HG03045 (cell line): ENCODE data around the gene KLF4.

Source experiments
- ATAC-seq: cut with Tn5 transposase; IDR thresholded peaks from one replicate; pipeline ENCODE4 v1.9.1; 2021; ENCODE audit warnings: mild to moderate bottlenecking, moderate library complexity; ENCODE audit not compliant: unreplicated experiment

Gene KLF4

DNA sequence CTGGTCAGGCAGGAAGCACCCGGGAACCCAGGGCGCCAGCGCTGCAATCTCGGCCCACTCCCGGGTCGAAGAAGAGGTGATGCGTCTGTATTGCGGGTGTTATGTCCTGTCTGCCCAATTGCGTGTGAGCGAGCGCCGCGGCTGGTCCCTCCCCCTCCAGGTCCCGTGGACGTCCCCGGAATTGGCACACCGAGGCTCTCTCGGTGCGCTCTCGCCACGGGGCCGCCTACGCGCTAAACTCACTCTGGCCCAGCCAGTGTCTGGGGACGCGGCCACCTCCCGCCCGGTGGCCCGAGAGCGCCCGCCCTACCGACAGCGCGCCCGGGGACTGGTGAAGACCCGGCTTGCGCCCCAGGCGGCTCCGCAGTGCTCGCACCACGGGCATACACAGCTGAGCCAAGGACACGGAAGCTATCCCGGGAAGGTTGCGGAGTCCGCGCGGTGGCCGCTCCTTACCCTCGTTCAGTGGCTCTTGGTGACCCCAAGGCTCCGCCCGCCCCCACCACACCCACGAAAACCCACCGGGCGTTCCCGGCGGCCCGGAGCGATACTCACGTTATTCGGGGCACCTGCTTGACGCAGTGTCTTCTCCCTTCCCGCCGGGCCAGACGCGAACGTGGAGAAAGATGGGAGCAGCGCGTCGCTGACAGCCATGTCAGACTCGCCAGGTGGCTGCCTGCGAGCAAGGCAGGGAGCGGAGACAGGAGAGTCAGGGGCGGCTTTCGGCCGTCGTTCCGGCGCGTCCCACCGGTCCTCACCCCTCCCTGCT is 1.0 kb downstream of the KLF4 start:
- no peak for ATAC-seq

DNA sequence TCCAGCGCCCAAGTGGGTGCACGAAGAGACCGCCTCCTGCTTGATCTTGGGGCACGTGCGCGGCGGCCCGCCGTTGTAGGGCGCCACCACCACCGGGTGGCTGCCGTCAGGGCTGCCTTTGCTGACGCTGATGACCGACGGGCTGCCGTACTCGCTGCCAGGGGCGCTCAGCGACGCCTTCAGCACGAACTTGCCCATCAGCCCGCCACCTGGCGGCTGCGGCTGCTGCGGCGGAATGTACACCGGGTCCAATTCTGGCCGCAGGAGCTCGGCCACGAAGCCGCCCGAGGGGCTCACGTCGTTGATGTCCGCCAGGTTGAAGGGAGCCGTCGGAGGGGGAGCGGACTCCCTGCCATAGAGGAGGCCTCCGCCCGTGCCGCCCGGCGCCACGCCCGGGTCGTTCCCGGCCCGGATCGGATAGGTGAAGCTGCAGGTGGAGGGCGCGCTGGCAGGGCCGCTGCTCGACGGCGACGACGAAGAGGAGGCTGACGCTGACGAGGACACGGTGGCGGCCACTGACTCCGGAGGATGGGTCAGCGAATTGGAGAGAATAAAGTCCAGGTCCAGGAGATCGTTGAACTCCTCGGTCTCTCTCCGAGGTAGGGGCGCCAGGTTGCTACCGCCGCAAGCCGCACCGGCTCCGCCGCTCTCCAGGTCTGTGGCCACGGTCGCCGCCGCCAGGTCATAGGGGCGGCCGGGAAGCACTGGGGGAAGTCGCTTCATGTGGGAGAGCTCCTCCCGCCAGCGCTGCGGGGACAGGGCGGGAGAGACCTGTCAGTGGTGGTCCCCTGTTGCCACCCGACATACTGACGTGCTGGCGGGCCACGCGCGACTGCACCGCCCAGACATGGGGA is 1.8 kb downstream of the KLF4 start:
- no peak for ATAC-seq

DNA sequence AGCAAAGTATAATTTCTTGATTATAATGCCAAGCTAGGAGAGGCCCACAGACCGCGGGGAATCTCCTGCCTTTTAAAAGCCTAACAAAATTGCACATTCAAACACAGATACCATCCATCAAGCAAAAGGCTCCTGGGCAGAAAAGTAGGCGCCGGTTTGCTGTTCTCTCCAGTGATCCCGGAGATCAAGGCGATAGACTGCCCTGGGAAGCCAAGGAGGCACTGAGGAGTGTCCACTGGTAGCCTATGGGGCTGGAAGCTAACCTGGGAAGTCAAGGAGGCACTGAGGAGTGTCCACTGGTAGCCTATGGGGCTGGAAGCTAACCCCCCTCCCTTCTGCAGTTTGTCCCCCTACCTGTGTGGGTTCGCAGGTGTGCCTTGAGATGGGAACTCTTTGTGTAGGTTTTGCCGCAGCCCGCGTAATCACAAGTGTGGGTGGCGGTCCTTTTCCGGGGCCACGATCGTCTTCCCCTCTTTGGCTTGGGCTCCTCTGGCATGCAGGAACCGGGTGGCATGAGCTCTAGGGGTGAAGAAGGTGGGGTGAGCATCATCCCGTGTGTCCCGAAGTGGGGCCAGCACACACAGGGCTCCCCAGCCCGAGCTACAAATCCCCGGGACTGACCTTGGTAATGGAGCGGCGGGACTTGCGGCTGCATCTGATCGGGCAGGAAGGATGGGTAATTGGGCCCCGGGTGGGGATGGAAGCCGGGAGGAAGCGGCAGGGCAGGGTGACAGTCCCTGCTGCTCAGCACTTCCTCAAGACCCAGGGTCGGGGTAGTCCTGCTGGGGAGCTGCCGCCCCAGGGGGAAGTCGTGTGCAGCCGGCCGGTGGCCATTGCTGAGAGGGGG is 2.7 kb downstream of the KLF4 start:
- no peak for ATAC-seq

DNA sequence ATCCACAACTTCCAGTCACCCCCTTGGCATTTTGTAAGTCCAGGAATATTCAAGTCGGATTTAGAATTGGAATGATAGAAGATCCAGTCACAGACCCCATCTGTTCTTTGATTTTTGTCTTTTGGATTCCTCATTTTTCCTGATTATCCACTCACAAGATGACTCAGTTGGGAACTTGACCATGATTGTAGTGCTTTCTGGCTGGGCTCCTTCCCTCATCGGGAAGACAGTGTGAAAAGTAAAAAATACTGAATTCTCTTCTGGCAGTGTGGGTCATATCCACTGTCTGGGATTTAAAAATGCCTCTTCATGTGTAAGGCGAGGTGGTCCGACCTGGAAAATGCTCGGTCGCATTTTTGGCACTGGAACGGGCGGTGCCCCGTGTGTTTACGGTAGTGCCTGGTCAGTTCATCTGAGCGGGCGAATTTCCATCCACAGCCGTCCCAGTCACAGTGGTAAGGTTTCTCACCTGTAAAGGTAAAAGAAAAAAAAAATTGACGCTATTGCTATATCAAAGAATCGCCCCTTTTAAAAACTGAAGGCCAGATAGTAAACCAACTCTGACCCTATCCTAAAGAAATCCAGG is 4.0 kb downstream of the KLF4 start:
- ATAC-seq = no peak

DNA sequence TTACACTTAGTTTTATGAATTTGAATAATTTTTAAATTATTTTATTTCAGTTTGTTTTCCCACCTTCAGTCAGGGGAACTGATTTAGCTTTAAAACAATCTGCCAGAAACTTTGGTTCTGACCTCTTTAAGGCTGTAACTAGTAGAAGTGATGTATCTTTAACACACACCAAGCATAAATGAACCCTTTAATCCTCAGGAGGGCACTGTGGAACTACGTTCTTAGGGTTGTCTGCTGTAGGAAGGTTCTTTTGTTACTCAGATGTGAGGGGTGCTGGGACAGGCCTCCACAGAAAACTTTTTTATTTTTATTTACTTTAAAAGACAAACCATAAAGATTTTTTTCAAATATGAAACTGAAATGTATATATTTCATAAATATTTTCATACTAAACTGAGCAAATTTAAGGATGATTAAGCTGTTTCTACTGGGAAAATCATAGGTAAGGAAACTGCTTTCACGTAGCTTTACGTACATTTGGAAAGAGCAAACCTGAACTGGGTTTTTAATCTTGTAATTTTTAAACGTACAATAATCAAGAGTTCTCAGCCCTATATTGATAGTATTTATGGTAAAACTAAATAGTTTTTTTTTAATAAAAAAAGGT is 5.3 kb downstream of the KLF4 start:
- no peak for ATAC-seq

DNA sequence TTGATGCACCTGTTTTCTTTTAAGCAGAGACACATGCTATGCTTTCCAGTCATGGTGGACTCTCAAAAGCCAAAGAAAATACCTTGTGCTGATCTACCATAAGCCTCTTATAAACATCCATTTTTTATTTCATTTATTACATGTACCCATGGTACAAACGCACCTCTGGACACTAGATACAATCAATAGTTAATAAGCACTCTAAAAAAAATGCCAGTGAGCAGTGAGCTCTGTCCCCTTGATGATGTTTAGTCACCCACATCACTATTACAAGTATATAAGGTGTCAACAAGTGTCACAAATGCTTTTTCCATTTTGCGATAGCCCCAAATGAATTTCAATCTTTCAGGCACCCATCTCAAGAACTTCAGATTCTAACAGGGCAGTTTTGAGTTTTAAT is 5.9 kb downstream of the KLF4 start:
- ATAC-seq = no peak

DNA sequence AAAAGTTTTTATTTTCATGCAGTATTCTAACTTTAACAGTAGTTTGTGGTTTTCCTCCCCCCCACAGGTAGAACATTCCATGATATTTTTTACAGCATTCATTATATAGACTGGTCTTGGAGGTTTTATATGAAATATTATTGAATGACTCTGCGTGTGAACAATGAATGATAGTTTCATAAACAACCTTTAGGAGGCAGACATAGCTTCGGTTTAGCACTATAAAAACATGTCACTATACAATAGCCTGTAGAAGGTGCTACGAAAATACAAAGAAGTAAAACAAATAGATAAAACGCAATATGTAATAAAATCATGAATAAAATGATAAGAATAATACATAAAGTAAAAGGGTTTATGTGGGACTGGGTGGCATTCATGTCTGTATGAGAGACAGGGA is 8.5 kb downstream of the KLF4 start:
- no peak for ATAC-seq

DNA sequence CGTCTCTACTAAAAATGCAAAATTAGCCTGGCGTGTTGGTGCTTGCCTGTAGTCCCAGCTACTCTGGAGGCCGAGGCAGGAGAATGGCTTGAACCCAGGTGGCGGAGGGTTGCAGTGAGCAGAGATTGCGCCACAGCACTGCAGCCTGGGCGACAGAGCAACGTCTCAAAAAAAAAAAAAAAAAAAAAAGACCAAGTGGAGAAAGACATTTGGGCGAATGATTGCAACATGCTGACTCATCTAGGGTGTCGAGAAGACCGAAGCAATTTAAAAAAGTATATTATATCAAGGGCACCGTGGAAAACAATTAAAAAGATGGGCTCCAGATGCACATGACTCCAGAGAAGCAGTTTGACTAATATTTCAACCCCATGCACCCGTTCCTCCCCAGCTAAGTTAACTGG is 9.2 kb downstream of the KLF4 start:
- ATAC-seq = no peak

DNA sequence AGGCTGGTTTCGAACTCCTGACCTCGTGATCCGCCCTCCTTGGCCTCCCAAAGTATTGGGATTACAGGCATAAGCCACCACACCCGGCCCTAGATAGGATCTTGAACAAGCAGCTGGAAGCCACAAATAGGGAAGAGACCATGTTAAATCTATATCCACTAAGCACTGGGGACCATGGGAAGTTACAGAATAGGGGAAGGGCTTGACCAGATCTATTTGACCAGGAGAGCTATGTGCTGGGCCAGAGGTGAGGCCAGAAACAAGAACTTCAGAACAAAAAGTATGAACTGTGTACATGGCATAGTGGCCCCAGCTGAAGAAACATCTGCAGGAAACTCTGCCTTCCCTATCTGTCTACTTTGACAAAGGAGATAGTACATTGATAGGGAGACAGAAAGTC is 10.8 kb downstream of the KLF4 start:
- no peak for ATAC-seq

DNA sequence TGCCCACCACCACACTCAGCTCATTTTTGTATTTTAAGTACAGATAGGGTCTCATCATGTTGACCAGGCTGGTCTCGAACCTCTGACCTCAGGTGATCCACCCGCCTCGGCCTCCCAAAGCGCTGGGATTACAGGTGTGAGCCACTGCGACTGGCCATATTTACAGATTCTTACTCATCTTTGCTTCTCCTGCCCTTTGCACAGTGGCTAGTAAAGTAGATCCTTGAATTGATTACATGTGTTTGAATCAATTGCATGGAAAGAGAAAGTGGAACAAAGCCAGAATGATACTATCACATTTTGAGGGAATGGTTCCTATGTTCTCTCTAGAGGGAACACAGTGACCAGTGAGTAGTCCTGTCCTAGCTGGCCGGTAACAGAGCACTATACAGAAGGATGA is 15.4 kb downstream of the KLF4 start:
- no peak for ATAC-seq

DNA sequence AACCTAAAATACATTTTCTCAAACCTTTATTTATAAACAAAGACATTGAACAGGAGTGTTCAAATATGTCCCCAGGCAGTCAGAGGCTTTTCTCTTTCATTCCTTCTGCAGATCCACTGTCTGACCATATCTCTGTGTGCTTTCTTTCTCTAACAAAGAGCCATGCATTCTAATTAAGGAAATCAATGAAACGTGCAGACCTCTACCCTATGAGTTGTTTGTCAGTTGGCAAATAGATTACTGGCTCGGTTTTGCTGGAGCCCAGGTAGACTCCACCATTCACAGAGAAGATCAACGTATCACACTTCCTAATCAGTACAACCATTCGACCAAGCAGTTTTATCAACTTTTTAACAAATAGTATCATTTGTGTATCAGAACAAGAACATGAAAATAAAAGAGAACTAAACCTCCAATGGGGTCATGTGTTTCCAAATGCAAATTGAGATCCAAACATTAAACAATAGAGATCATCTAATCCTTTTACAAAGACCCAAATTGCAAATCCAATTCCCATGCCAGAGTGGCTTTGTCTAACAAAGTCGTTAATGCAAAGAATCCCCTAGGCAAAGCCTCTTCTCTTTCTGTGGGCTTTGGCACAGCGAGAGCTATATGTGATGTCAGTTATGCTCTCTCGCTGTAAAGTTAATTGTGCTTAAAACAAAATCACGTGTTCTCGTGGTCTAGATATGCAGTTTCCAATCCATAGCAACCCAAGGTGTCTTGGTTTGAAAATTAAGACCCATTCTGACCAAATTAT is 16.8 kb downstream of the KLF4 start:
- ATAC-seq = no peak

DNA sequence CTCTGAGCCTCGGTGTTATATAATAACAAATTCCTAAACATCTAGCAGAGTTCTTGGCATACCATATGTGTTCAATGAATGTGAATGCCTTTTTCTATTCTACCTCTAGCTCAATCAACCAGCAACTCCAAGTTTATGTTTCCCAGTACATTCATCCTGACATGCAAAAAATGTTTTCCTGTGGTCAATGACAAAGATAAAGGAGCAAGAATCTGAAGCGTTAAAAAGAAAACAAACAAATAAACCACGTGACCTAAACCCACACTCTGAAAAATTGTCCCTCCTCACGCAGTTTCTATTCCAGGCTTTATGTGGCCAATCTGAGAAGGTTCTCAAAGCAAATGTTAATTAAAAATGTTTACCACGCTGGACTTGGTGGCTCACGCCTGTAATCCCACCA is 18.0 kb downstream of the KLF4 start:
- no peak for ATAC-seq

DNA sequence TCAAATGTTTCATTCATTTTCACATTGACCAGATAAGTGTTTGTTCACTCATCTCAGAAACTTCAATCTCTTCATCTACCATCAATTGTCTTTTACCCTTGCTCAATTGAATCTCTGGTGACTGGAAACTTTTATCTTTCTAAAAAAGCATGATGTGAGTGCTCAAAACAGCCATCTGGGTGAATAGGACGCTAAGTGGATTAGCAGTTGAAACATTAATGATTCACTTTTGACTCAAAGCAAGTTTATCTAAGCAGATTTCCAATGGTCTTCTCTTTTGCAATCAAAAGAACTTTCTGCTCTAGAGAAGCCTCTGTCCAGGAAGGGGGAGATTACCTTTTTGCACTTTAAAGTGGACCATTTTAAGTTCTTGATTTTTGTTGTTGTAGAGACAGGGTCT is 22.2 kb downstream of the KLF4 start:
- ATAC-seq = no peak

DNA sequence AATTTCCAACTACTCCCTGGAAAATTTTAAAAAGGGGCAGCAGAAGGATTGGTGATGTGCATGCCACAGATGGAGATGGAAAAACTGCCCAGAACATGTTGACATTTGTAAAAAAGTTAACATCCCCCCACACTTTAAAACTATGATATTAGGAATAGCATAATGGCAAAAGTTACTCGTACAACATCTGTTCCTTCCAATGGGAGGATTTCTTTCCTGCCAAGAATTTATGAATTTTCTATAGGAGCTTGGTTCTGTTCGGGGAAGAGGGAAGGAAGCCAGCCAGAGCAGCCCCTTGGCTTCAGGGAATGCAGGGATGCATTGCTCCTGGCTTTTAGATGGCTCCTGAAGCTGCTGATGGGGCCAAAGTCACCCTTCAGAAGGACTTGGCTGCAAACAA is 22.7 kb downstream of the KLF4 start:
- ATAC-seq = no peak

DNA sequence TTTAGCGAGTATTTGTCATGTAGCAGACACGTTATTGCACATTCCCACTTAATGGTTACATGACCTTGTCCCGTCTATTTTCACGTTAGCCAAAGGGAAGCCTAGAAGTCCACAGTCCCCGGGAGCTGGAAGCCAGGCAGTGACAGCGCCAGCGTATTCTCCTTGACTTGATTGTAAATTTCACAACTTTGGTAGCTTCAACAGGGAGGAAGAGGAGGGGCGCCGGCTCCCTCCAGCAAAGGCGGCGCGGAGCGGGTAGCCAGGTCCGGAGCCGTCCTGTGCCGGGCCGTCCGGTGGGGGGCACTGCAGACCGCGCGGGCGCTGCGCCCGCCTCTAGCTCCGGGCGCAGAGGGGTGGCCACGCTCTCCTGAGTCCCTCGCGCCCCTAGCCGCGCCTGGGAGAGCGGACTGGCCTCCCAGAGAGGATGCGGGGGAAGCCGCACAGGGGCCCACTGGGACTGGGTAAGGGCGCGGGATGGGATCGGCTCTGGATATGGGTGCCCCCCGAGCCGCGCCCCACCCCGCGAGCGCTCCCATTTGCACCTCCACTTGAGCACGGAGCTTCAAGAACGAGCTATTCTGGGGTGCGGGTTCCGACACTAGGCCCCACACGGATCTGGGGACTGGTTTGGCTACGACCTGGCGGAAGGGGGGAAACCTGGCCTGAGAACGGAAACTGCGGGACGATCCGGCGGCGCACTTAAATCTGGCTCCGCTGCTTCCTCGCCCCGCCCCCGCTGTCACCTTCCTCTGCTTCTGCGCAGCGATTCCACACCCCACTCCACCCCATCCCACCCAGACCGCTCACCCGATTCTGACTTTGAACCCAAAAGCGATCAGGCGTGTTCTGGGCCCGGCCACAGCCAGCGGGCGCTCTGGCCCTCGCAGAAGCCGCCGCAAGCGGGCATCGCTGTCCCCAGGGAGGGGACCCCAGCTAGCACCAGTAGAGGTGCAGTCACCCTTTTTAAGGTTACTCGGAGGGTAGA is 23.8 kb downstream of the KLF4 start:
- ATAC-seq = peak; percentile 68

DNA sequence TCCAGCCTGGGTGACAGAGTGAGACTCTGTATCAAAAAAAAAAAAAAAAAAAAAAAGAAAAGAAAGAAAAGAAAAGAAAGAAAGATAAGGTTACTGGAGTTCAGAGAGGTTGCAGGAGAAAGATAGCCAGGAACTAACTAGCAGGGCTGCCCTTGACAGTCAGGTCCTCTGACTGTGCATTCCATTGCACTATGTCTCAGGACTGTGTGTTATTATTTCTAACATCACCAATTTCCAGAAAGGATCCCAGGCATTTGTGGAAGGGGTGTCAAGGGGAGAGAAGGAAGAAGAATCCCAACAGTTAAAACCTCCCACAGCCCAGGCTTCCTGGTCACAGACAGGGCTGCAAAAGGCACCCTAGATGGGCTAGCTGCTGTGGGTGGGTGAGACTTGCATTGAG is 25.1 kb downstream of the KLF4 start:
- no peak for ATAC-seq

DNA sequence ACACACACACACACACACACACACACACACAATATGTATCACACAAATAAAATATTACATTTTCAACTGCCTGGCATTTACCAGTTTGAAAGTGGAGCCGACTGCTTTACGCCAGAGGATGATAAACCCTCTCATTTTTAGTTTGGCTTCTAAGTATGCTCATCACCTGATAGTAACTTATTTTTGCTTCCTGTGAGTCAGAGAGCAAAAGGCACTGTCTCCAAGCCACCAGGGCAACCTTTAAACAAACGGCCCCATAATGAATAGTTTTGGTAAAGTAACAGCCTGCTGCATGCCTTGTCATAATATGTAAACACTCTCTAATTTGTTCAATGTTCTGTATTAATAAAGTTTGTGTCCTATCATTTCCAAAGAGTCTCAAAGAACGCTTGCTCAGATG is 26.9 kb downstream of the KLF4 start:
- no peak for ATAC-seq

DNA sequence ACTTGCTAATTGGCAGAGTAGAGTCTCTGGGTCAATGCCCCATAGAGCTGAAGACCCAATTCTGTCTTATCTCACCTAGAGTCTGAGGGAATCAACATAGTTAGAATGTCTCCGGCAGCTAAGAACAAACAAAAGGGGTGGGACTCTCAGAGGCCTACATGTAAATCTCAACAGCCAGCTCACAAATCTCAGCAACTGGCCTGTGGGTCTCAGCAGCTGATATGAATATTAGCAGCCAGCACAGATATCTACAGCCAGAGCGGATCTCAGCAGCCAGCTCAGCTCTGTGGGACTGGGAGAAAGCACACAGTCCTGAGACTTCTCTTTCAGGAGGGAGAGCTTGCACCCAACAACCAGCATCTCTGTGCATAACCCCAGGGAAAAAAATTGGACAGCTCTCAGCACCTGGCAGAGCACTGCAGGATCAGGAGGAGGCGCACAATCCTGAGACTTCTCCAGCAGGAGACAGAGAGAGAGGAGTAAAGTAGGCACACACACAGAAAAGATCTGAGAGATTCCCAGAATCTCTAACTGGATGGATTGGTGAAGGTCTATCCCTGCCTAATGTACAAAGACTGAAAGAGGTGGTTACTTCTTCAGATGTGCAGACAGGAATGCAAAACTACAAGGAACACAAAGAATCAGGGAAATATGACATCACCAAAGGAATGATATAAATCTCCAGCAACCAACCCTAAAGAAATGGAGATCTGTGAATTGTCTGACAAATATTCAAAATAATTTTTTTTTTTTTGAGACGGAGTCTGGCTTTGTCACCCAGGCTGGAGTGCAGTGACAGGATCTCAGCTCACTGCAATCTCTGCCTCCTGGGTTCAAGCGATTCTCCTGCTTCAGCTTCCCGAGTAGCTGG is 29.2 kb downstream of the KLF4 start:
- ATAC-seq = no peak
